WI38 (cell line): Measurements from ENCODE around the gene CAMP.
"Not testable (repeated sequence)": the region's sequence is repeated elsewhere in the genome, so short reads cannot be mapped to it uniquely, and the experiment has no call there.

Experiments used
- H3K4me3 ChIP-seq: 2 replicates; pipeline ENCODE4 v1.5.1; 2011; ENCODE audit warnings: low read depth, mild to moderate bottlenecking, control low read depth, low read length
- CTCF ChIP-seq: IDR thresholded peaks from 2 replicates; pipeline ENCODE4 v1.5.1; 2012; ENCODE audit warnings: low read depth, mild to moderate bottlenecking, control low read depth, low read length

Gene CAMP

DNA sequence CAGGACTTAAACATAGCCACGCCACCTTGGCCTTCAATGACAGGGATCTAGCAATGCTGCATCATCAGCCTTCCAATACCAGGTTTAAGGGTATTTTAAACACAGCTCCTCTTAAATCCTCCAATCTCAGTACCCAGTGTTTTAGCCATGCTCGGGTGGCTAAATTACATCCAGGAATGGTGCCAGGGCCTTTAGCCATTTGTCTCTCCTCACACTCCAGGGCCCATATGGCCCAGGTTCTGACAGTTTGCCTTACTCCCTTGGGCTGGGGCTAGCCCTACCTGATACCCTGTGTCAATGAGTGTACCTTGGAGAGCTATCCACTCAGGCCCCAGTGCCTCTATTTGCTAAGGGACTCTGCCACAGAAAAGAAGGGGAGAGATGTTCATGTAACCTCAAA lies 47.0 kb downstream of the CAMP start:
- no peak for TF ChIP-seq CTCF
- H3K4me3 ChIP-seq: no peak overlapping the region

- H3K4me3 ChIP-seq: not testable (repeated sequence)
Observed at GRCh38 chr3:48271223-48271622, 47.9 kb downstream of the CAMP start.

DNA sequence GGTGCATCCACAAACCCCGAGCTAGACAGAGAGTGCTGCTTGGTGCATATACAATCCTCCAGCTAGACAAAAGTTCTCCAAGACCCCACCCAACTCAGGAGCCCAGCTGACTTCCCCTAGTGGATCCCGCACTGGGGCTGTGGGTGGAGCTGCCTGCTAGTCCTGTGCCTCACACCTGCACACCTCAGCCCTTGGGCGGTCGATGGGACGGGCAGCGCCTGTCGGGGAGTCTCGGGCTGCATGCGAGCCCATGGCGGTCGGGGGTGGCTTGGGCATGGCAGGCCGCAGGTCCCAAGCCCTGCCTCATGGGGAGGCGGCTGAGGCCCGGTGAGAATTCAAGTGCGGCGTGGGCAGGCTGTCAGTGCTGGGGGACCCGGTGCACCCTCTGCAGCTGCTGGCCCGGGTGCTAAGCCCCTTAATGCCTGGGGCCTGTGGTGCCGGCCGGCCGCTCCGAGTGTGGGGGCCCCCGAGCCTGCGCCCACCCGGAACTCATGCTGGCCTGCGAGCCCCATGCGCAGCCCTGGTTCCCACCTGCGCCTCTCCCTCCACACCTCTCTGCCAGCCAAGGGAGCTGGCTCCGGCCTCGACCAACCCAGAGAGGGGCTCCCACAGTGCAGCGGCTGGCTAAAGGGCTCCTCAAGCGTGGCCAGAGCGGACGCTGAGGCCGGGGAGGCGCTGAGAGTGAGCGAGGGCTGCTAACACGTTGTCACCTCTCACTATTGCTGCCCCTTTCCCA lies 48.6 kb downstream of the CAMP start:
- no peak overlapping the region for H3K4me3 ChIP-seq
- TF ChIP-seq CTCF: no peak

GRCh38 chr3:48273594-48274211 lies 50.4 kb downstream of the CAMP start:
- H3K4me3 ChIP-seq: no peak overlapping the region
- peak; percentile 78 for TF ChIP-seq CTCF

GRCh38 chr3:48274452-48274851 lies 51.2 kb downstream of the CAMP start:
- TF ChIP-seq CTCF: no peak
- H3K4me3 ChIP-seq: no peak overlapping the region
